PFSK-1 (cell line): Measurements from ENCODE around the gene KCNE4.

ENCODE experiments used
- FOXP2 ChIP-seq: optimal IDR thresholded peaks from 2 replicates; pipeline ENCODE3; 2011; ENCODE audit warnings: borderline replicate concordance, control low read depth, inconsistent platforms; ENCODE audit not compliant: insufficient read depth; ENCODE audit errors: extremely low read length, extremely low read depth
- POLR2AphosphoS5 ChIP-seq: IDR thresholded peaks from 2 replicates; pipeline ENCODE4 v1.6.1; 2012; ENCODE audit warnings: low read depth, mild to moderate bottlenecking, control low read depth, low read length, moderate library complexity
- REST ChIP-seq, 2 experiments: IDR thresholded peaks; 2 replicates each; pipeline versions ENCODE4 v1.6.1 to v1.8.0; 2011 to 2012; ENCODE audit warnings: low read depth in 2 of 2, low read length in 2 of 2, control low read depth in 1 of 2, inconsistent platforms in 1 of 2, mild to moderate bottlenecking in 1 of 2, moderate library complexity in 1 of 2; ENCODE audit not compliant: insufficient read depth in 1 of 2
- SIN3A ChIP-seq: IDR thresholded peaks from 2 replicates; pipeline ENCODE4 v1.6.1; 2012; ENCODE audit warnings: mild to moderate bottlenecking, low read length, moderate library complexity, borderline replicate concordance; ENCODE audit not compliant: insufficient read depth
- TAF1 ChIP-seq: IDR thresholded peaks from 2 replicates; pipeline ENCODE4 v1.6.1; 2012; ENCODE audit warnings: low read length, control low read depth, borderline replicate concordance; ENCODE audit not compliant: insufficient read depth

Gene KCNE4

GRCh38 chr2:223096235-223096970 is 44.4 kb downstream of the KCNE4 start:
- TF ChIP-seq POLR2AphosphoS5: no peak
- no peak for TF ChIP-seq REST (IDR thresholded peaks at IDR 0.05; ENCODE audit: insufficient read depth in 1 of 2, low read depth in 2 of 2, low read length in 2 of 2)

- no peak for TF ChIP-seq POLR2AphosphoS5
- TF ChIP-seq SIN3A: no peak
- TF ChIP-seq FOXP2: no peak
- TF ChIP-seq TAF1: no peak
- no peak for TF ChIP-seq REST (IDR thresholded peaks at IDR 0.05; ENCODE audit: insufficient read depth in 1 of 2, low read depth in 2 of 2, low read length in 2 of 2)
These were observed 45.9 kb downstream of the KCNE4 start for GRCh38 chr2:223097888-223098383.

- TF ChIP-seq POLR2AphosphoS5: no peak
- TF ChIP-seq TAF1: no peak
- no peak for TF ChIP-seq SIN3A
- no peak for TF ChIP-seq REST (IDR thresholded peaks at IDR 0.05; ENCODE audit: insufficient read depth in 1 of 2, low read depth in 2 of 2, low read length in 2 of 2)
- no peak for TF ChIP-seq FOXP2
These were observed 47.6 kb downstream of the KCNE4 start for GRCh38 chr2:223099561-223099960.

- TF ChIP-seq FOXP2: no peak
- TF ChIP-seq SIN3A: no peak
- TF ChIP-seq POLR2AphosphoS5: no peak
- no peak for TF ChIP-seq TAF1
- TF ChIP-seq REST (IDR thresholded peaks at IDR 0.05; ENCODE audit: insufficient read depth in 1 of 2, low read depth in 2 of 2, low read length in 2 of 2): no peak
These were observed 48.1 kb downstream of the KCNE4 start for GRCh38 chr2:223100061-223100511.
